C4-2B (cell line): ENCODE results near the gene VANGL1.

Experiments used
- ZFX ChIP-seq: fragments of 450-650 bp; IDR thresholded peaks from 2 replicates; pipeline ENCODE4 v1.6.1; 2017
- TF ChIP-seq, protein P1 (sequence below): fragments of 450-650 bp; conservative IDR thresholded peaks from 2 replicates; pipeline ENCODE4 v1.5.1; 2017; ENCODE audit warnings: mild to moderate bottlenecking

DNA sequence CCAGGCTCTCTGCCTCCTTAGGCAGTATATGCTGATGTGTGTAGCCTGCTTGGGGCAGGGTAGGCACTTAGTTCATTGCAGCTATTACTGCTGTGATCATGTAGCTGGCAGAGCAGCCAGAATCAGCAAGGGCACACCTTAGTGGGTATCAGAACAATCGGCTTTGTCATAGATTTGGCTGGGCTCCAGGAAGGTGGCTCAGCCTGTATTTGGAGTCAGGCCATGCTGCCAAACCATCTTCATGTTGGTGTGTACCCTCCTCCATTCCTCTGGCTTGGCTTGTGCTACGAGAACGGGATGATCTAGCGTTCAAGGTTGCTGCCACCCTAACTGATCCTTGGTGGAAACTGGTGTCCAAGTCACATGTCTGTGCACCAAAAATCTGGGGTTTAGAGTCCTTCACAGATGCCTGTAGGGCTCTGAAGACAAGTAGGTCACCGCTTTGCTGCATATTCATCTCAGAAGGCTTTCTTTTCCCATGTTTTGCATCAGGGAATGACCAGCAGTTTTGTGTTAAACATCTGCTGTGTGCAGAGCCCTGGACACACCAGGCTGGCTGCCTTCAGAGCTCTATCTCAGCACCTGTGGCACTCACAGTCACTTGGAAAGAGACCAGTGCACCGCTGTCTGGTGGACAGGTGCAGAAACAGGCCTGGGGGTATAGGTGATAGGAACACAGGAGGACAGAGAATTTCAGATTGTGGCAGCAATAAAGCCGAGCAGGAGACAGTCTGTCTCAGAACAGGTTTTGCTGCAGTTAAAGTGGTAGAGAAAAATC, 23.7 kb downstream of the VANGL1 start:
- TF ChIP-seq, protein P1, sequence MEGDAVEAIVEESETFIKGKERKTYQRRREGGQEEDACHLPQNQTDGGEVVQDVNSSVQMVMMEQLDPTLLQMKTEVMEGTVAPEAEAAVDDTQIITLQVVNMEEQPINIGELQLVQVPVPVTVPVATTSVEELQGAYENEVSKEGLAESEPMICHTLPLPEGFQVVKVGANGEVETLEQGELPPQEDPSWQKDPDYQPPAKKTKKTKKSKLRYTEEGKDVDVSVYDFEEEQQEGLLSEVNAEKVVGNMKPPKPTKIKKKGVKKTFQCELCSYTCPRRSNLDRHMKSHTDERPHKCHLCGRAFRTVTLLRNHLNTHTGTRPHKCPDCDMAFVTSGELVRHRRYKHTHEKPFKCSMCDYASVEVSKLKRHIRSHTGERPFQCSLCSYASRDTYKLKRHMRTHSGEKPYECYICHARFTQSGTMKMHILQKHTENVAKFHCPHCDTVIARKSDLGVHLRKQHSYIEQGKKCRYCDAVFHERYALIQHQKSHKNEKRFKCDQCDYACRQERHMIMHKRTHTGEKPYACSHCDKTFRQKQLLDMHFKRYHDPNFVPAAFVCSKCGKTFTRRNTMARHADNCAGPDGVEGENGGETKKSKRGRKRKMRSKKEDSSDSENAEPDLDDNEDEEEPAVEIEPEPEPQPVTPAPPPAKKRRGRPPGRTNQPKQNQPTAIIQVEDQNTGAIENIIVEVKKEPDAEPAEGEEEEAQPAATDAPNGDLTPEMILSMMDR = no peak
- TF ChIP-seq ZFX = no peak
